Stimulated activated CD8-positive, alpha-beta memory T cell treated with anti-CD3 and anti-CD28 coated beads, Interleukin-12 subunit alpha, Interleukin-12 subunit beta, amount 100 ng/mL, for 24 hours (primary cell): ENCODE results near the gene HIVEP3.

Experiments
- DNase-seq: peaks from one replicate; pipeline ENCODE4 v3.0.0-alpha.2; 2020; ENCODE audit errors: extremely low read depth

Gene HIVEP3

DNA sequence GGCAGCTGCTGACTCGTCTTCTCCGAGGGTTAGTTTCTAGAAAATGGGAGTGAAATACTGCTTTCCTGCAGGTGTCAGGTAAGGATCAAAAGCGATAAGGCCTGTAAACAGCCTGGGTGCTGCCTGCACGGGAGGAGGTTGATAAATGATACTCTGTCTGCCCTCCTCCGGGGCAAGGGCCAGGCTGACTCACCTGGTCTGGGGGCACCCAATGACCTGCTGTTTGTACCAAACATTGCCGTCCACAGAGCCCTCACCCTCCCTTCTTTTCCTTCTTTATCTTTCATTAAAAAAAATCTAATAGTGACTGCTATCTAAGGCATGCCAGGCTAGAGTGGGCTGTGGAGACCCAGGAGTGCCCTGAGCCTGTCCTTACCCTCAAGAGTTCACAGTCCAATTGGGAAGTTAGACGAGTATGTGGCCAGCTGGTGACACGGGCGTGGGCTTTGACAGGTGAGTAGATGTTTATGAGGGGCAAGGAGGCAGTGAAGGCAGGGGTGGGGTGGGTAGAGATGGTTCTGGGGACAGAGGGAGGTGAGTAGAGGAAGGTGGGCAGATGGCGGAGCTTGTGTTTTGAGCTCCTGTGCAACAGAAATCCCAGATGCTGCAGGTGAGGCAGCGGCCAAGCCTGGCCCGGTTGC lies 450.5 kb downstream of the HIVEP3 start:
- no peak for DNase-seq

DNA sequence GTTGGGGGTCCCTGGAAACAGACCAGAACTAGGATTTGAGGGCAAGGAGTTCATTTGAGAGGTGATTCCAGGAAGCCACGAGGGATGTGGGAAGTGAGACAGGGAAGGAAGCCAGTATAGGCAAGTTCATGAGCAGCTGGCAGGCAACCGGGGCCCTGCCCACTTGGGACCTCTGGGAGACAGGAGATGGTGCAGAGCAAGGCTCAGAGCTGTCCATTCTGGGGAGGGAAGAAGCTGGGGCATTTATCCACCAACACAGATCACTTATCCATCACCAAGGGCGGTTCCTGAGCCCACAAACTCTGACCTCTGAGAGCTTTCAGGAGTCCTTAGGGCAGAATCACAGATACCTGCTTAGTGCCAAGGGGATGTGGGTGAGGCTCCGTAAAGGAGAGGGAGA lies 451.0 kb downstream of the HIVEP3 start:
- DNase-seq, result no peak

DNA sequence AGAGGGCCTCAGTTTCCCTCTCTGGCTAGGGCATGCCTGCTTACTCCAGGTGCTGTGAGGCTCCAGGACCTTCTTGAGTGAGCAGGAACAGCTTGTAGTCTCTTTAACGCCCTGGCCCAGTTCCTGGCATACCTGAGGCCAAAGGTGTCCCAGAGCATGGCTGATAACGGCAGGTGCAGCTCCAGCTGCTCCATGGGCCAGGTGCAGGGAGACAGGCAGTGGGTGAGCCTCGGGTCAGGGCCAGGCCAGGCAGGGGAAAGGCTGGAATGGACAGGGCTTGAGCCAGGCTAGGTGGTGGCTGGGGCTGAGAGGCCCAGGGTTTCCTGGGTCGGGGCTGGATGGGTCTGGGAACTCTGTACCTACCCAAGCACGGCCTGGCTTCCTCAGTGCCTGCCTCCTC lies 452.6 kb downstream of the HIVEP3 start:
- no peak for DNase-seq

DNA sequence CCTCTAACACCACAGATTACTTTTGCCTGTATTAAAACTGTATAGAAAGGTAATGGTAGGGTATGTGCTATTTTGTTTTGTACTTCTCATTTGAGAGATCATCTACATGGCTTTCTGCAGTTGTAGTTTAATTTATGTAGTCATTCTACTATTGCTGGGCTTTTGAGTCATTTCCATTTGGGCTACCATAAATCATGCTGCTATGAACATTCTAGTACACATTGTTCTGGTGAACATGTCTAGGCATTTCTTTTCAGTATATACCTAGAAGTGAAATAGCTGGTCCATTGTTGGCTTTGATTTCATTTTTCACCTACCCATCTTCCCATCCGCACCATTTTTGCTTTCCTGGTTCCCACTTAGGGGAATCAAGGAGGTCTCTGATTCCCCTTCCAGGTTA lies 453.0 kb downstream of the HIVEP3 start:
- DNase-seq, result no peak

DNA sequence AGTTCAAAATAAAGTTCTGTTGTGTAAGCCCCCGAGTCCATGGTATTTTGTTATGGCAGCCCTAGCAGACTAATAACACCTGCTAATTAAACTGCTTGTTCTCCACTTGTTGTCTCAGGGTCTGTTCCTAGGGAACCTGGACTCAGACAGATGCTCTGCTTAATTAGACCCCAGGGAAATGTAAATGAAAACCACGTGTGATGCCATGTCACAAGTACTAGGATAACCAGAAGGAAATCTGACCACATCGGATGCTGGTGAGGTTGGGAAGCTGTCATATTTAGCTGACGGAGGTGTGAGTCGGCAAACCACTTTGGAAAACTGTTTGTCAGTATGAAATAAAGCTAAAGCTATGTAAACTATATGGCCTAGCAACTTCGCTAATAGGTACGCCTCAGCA lies 453.8 kb downstream of the HIVEP3 start:
- no peak for DNase-seq

DNA sequence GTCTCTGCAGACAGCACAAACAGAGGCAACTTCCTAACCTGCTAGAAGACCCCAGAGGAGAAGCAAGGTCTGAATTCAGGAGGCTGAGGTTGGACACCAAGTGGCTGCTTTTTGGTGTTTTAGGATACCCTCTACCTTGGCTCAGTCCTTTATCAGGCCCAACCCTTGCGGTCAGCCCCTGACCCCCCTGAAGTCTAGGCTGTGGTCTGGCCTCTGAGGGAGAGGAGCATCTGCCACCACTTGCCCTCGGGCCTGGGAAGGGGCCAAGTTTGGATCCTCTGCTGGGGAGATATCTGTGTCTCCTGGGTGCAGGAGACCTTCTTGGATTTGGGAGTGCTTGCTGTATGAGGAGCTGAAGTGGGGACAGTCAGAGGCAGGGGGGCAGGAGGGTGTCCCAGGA lies 455.2 kb downstream of the HIVEP3 start:
- no peak for DNase-seq

DNA sequence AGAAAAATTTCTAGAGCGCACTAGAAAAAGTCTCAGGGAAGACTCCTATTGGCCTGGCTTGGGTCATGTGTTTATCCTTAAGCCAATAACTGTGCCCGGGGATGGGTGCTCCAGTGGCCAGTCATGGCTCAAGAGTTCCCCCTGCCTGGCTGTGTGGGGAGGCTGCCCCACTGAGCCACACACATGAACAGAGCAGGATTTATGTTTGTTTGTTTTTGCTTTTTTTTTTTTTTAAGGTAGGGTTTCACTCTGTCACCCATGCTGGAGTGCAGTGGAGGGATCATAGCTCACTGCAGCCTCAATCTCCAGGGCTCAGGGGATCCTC lies 456.1 kb downstream of the HIVEP3 start:
- no peak for DNase-seq

DNA sequence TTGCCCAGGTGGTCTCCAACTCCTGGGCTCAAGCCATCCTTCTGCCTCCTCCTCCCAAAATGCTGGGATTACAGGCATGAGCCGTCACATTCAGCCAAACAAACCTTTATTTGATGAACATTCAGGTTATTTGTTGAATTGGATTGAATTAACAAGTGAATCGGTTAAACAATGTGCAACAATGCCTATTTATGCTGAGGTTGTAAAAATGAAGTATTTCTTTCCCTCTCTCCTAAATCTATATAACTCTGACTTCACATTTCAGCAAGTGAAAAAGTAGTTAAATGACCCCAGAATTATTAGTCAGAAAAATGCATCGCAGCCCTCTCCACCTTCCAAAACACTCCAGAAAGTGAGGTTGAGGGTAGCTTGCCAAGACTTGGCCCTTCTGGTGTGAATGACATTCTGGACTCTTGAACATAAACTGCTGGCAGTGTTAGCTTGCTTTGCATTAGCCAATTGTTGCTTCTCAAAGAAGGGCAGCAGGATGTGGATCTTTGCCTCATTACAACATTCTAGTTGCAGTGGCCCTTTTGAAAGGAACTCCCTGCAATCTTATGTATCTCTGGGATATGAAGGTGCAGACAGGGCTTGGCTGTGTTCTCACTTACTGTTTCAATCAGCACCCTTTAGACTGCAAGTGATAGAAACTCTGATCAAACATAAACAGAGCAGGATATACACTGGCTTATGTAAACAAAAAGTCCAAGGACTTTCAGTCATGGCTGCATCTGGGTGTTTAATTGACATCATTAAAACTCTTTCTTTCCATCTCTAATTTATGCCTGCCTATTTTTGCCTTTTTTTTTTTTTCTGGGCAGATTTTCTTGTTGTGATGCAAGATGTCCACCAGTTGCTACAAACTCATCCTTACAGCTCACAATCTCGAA lies 456.7 kb downstream of the HIVEP3 start:
- DNase-seq, result no peak

DNA sequence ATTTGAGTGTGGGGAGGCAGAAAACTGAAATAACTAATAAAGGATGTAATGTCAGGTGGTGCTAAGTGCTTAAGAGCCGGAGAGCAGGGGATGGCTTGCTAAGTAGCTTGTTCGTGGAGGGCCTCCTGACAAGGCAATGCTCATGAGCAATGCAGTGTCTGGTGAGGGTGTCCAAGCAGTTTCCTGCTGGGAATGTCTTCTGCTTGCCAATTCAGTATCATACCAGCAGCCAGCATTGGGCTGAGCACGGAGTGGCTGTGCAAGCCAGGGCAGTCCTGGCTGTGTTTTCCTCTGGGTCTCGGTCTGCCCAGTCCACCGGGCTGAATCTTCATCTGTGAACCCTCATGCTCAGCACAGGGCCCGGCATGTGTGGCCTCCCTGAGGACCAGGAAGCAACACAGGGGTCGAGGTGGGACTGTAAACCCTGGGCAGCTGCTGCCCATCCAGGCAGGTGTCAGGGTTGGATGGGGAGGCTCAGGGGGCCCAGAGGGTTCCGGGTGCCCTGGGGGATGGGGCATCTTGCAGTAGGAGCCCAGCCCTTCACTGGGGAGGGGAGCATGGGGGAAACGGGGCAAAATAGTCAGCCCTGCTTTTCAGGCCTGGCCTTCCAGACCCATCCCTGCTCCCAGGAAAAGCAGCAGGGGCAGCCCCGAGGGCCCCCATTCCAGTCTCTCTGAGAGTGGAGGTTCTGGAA lies 461.7 kb downstream of the HIVEP3 start:
- no peak for DNase-seq
